Activated CD4-positive, alpha-beta T cell treated with anti-CD3 and anti-CD28 coated beads, Interleukin-2, amount 50 U/mL, for 16 hours (primary cell): Measurements from ENCODE around the gene LMF2.
A peak's percentile ranks its signal among the peaks of the same experiment; 100 is the strongest.

Experiments used
- DNase-seq: peaks from one replicate; pipeline ENCODE4 v3.0.0-alpha.2; 2020

Gene LMF2

GRCh38 chr22:50481045-50481439, 26.5 kb downstream of the LMF2 start:
- no peak for DNase-seq

GRCh38 chr22:50479721-50480120, 27.8 kb downstream of the LMF2 start:
- no peak for DNase-seq

- no peak for DNase-seq
Measured at GRCh38 chr22:50477923-50478322, 29.6 kb downstream of the LMF2 start.

GRCh38 chr22:50476868-50477267, 30.6 kb downstream of the LMF2 start:
- no peak for DNase-seq

- no peak for DNase-seq
Measured at GRCh38 chr22:50475652-50476002, 31.9 kb downstream of the LMF2 start.

GRCh38 chr22:50474710-50475651, 32.5 kb downstream of the LMF2 start, which contains the start of gene SBF1:
TSS of gene SBF1 (minus strand) at chr22:50475035. CDS start at chr22:50474840, 195 bp downstream.
- DNase-seq = peak; percentile 91

- DNase-seq = peak; percentile 48
Measured at GRCh38 chr22:50473855-50474671, 33.4 kb downstream of the LMF2 start.

GRCh38 chr22:50473088-50473487, 34.4 kb downstream of the LMF2 start:
- DNase-seq = peak; percentile 71

GRCh38 chr22:50471962-50472361, 35.5 kb downstream of the LMF2 start:
- no peak for DNase-seq

- no peak for DNase-seq
Measured at GRCh38 chr22:50471197-50471847, 36.2 kb downstream of the LMF2 start.

- no peak for DNase-seq
Measured at GRCh38 chr22:50470491-50470890, 37.0 kb downstream of the LMF2 start.

GRCh38 chr22:50469377-50470305, 37.9 kb downstream of the LMF2 start:
- peak; percentile 99 for DNase-seq

GRCh38 chr22:50468626-50469025, 38.9 kb downstream of the LMF2 start:
- no peak for DNase-seq

- no peak for DNase-seq
Measured at GRCh38 chr22:50467773-50468440, 39.6 kb downstream of the LMF2 start.

- no peak for DNase-seq
Measured at GRCh38 chr22:50467341-50467740, 40.2 kb downstream of the LMF2 start.

GRCh38 chr22:50465066-50465930, 42.2 kb downstream of the LMF2 start:
- no peak for DNase-seq

- no peak for DNase-seq
Measured at GRCh38 chr22:50464451-50464850, 43.1 kb downstream of the LMF2 start.

GRCh38 chr22:50463188-50463900, 44.2 kb downstream of the LMF2 start:
- no peak for DNase-seq

- DNase-seq = no peak
Measured at GRCh38 chr22:50461979-50462540, 45.4 kb downstream of the LMF2 start.
